HFF-Myc (cell line): Measurements from ENCODE around the gene RNF149.

Source experiments
- DNase-seq: peaks from one replicate; pipeline ENCODE4 v3.0.0-alpha.2; 2011; ENCODE audit warnings: low read depth; ENCODE audit errors: extremely low read depth
- H3K4me3 ChIP-seq: replicated peaks from 2 replicates; pipeline ENCODE4 v1.5.1; 2011; ENCODE audit warnings: low read depth, mild to moderate bottlenecking, control low read depth, low read length
- CTCF ChIP-seq: IDR thresholded peaks from 2 replicates; pipeline ENCODE4 v1.5.1; 2012; ENCODE audit warnings: mild to moderate bottlenecking, low read depth, low read length, control low read depth; ENCODE audit errors: missing control alignments

RNF149 gene

DNA sequence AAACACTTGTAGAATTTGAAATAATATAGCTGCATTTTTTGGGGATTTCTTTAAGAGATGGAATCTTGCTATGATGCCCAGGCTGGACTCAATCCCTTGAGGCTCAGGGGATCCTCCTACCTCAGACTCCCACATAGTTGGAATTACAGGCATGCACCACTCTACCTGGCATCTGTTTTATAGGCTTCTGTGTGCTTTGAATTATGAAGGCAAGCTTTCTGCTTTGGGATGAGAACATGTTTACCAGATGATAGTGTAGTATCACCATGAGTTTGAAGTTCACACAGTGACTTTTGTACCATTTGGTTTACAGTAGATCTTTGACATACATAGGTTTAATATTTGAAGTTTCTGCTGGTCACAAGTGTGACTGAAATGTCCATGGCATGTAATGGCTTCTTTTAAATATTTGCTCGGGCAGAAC lies 45.1 kb downstream of the RNF149 start:
- no peak for TF ChIP-seq CTCF
- no peak overlapping the region for H3K4me3 ChIP-seq
- no peak for DNase-seq

DNA sequence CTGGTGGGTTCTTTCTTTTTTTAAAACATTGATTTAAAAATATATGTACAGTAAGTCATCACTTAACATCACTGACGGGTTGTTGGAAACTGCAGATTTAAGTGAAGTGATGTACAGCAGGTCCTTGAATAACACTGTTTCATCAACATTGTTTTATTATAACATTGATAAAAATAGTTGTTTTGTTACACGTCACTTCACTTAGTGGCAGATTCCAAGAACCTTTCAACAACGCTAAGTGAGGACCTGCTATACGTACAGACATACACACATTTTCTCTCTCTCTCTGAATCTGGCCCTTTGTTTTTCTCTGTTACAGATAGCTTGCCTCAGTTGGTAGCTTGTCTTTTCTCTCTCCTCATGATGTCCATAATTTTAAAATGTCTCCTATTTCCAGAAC lies 46.4 kb downstream of the RNF149 start:
- H3K4me3 ChIP-seq: no peak overlapping the region
- no peak for DNase-seq
- no peak for TF ChIP-seq CTCF

- H3K4me3 ChIP-seq: no peak overlapping the region
- no peak for TF ChIP-seq CTCF
- DNase-seq: no peak
Measured at GRCh38 chr2:101258804-101259203, 49.7 kb downstream of the RNF149 start.

DNA sequence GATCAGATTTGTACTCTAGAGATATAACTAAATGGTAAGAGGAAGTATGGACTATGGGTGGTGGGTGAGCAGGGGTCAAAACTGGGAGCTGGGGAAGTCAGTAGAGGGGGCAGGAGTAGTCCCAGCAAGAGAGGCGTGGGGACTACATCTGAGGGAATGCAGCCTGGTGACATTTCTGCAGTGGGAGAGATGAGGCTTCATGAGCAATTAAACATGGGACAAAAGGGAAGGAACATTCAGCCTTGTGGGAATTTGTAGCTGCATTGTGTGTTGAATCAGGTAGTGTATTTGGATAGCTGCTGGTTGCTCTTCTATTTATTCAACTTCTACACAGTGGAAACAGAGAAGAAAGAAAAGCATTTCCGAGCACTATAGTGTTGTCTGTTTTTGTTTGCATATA lies 52.2 kb downstream of the RNF149 start:
- no peak for TF ChIP-seq CTCF
- DNase-seq: no peak
- H3K4me3 ChIP-seq: no peak overlapping the region

DNA sequence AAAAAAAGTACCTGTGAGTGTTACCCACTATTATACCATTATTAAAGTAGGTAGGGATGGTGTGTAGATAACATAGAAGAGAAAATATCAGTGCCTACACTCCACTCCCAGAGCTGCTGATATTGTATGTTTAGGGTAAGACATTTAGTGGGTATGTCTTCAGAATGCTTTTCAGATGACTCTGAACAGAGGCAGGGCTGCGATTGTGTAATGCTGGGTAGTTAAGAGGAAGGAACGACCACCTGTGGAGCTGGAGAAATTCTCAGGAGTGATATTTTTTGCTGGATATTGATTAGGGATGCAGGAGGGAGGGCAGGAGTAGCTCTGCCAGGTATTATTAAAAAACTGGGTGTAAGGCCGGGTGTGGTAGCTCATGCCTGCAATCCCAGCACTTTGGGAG lies 53.0 kb downstream of the RNF149 start:
- TF ChIP-seq CTCF: no peak
- H3K4me3 ChIP-seq: no peak overlapping the region
- no peak for DNase-seq

DNA sequence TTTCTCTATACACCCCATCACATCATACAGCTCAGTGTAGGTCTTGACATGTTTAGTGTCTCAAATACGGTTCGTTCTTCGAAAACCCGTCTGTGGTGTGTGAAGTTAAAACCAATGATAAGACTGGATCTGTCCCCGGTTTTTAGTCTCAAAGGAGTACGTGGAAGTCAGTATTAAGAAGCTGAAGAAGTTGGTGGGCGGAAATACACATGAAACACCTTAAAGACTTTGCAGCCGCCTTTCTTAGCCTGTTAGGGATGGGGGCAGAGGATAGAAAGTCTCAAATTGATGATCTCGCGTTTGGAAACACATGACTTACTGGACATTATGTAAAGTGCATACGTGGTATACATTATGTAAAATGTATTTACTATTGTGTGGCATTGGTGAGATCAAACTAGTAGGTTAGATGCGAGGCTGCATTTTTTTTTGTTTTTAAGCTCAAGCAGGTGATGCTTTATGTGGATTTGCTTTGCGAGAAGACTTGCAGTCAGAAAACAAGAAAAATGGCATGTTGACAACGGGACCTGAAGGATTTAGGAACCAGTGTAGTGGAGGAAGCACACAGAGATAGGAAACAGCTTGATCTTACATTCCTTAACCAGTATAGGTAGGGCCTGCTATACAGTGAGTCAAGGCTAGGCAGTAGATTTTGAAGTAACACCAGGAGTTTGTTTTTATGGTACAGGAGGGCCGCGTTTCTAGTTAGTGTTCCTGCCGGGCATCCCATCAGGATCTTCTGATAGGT lies 54.6 kb downstream of the RNF149 start:
- no peak for DNase-seq
- no peak for TF ChIP-seq CTCF
- peak overlapping the region; percentile 99 for H3K4me3 ChIP-seq
